Nephron progenitor cell (in vitro differentiated cells): ENCODE measurements around the gene SNTG2.

ENCODE experiments used
- DNase-seq: peaks from one replicate; pipeline ENCODE4 v3.0.0; 2021
- H3K27ac Mint-ChIP-seq: 2 replicates; pipeline ENCODE4 v1.8.0; 2021; ENCODE audit warnings: mild to moderate bottlenecking, moderate library complexity, mixed read lengths
- H3K27me3 Mint-ChIP-seq: 2 replicates; pipeline ENCODE4 v1.8.0; 2021; ENCODE audit warnings: mild to moderate bottlenecking, low read depth, mixed read lengths; ENCODE audit not compliant: poor library complexity
- H3K36me3 Mint-ChIP-seq: 2 replicates; pipeline ENCODE4 v1.8.0; 2021; ENCODE audit warnings: low read depth, mixed read lengths
- H3K4me1 Mint-ChIP-seq: 2 replicates; pipeline ENCODE4 v1.8.0; 2021; ENCODE audit warnings: mixed read lengths
- H3K4me3 Mint-ChIP-seq: 2 replicates; pipeline ENCODE4 v1.8.0; 2021; ENCODE audit warnings: mild to moderate bottlenecking, moderate library complexity, mixed read lengths
- H3K9me3 Mint-ChIP-seq: 2 replicates; pipeline ENCODE4 v1.8.0; 2021; ENCODE audit warnings: mild to moderate bottlenecking, moderate library complexity, mixed read lengths
- CTCF ChIP-seq: fragments of 200-600 bp; sonication (generic); IDR thresholded peaks from 2 replicates; pipeline ENCODE4 v1.5.0; 2021; ENCODE audit warnings: antibody characterized with exemption

The SNTG2 gene

GRCh38 chr2:1339388-1340140, 388.9 kb downstream of the SNTG2 start:
- no peak overlapping the region for H3K4me3 Mint-ChIP-seq
- TF ChIP-seq CTCF = no peak
- DNase-seq = no peak
- H3K27me3 Mint-ChIP-seq = no peaks in the 10 kb centered on the region
- no peaks in the 10 kb centered on the region for H3K36me3 Mint-ChIP-seq
- peaks cover 24% of the 10 kb centered on the region for H3K4me1 Mint-ChIP-seq
- H3K27ac Mint-ChIP-seq = peak overlapping the region; percentile 8
- peaks cover 24% of the 10 kb centered on the region for H3K9me3 Mint-ChIP-seq

- TF ChIP-seq CTCF = no peak
- Mint-ChIP-seq H3K36me3 (no peaks in the 10 kb centered on the region), H3K4me1 (peaks cover 24% of the 10 kb centered on the region), H3K4me3 (no peak overlapping the region), H3K27ac (no peak overlapping the region), H3K9me3 (peaks cover 21% of the 10 kb centered on the region), H3K27me3 (no peaks in the 10 kb centered on the region)
- DNase-seq = no peak
Observed at GRCh38 chr2:1340141-1340512, 389.5 kb downstream of the SNTG2 start.

GRCh38 chr2:1341404-1342120, 390.9 kb downstream of the SNTG2 start:
- H3K27ac Mint-ChIP-seq = peak overlapping the region; percentile 76
- peaks cover 15% of the 10 kb centered on the region for H3K9me3 Mint-ChIP-seq
- H3K27me3 Mint-ChIP-seq = peaks cover 1% of the 10 kb centered on the region
- H3K4me1 Mint-ChIP-seq = peaks cover 24% of the 10 kb centered on the region
- no peak for DNase-seq
- no peak for TF ChIP-seq CTCF
- no peak overlapping the region for H3K4me3 Mint-ChIP-seq
- H3K36me3 Mint-ChIP-seq = no peaks in the 10 kb centered on the region

- TF ChIP-seq CTCF = no peak
- Mint-ChIP-seq H3K27me3 (peaks cover 8% of the 10 kb centered on the region), H3K36me3 (no peaks in the 10 kb centered on the region)
Observed at GRCh38 chr2:1348789-1349188, 398.1 kb downstream of the SNTG2 start.

GRCh38 chr2:1350111-1350510, 399.5 kb downstream of the SNTG2 start:
- peaks cover 15% of the 10 kb centered on the region for H3K4me1 Mint-ChIP-seq
- TF ChIP-seq CTCF = no peak
- no peaks in the 10 kb centered on the region for H3K36me3 Mint-ChIP-seq
- peaks cover 8% of the 10 kb centered on the region for H3K27me3 Mint-ChIP-seq
- H3K4me3 Mint-ChIP-seq = no peak overlapping the region
- H3K9me3 Mint-ChIP-seq = peaks cover 31% of the 10 kb centered on the region
- DNase-seq = no peak
- no peak overlapping the region for H3K27ac Mint-ChIP-seq

More at GRCh38 chr2:1348789-1349188, 398.1 kb downstream of the SNTG2 start:
- H3K9me3 Mint-ChIP-seq = peaks cover 31% of the 10 kb centered on the region
- no peak overlapping the region for H3K27ac Mint-ChIP-seq
- H3K4me3 Mint-ChIP-seq = no peak overlapping the region
- peaks cover 12% of the 10 kb centered on the region for H3K4me1 Mint-ChIP-seq
- DNase-seq = no peak
